Measurements from ENCODE around the gene BYSL. TPM values are rescaled to one million over a fixed set of nuclear protein-coding genes. Genes with fewer than 3 reads are reported as not detected.
A peak's percentile ranks its signal among the peaks of the same experiment; 100 is the strongest.
"Not testable (repeated sequence)": the region's sequence is repeated elsewhere in the genome, so short reads cannot be mapped to it uniquely, and the experiment has no call there.

BYSL gene
- total RNA-seq, 2 donors from 2014 or later = 3.1 to 13.5 TPM

GRCh38 chr6:41939848-41940758 lies 18.8 kb downstream of the BYSL start:
- H3K36me3 ChIP-seq (replicated peaks in 1 of 2; ENCODE audit: insufficient read depth in 1 of 2, low read depth in 2 of 2) = peaks cover 0 to under 1% of the 10 kb centered on the region in 2 donors
- H3K9me3 ChIP-seq = no peaks in the 10 kb centered on the region
- WGBS, 2 donors = 43 to 54% methylated on average over 20 to 27 of the region's 27 CpGs
- peak in 1 of 4 donors; percentile 16 for DNase-seq
- H3K4me1 ChIP-seq = peaks cover 43% of the 10 kb centered on the region
- H3K27ac ChIP-seq = peak overlapping the region in 2 of 4 donors; percentile 68 to 79
- intact Hi-C loops (cut with DNase I) = loop anchor here (5.0 to 10.0 kb wide), 2 partner anchors 95 to 102 kb away; no protein-coding TSS in a partner anchor
- peak overlapping the region in 1 of 2 donors; percentile 68 for H3K4me3 ChIP-seq
- H3K27me3 ChIP-seq = no peaks in the 10 kb centered on the region
- TF ChIP-seq CTCF (IDR thresholded peaks at IDR 0.05) (no peak), POLR2A (IDR thresholded peaks at IDR 0.05) (no peak)
- no peak for ATAC-seq

DNA sequence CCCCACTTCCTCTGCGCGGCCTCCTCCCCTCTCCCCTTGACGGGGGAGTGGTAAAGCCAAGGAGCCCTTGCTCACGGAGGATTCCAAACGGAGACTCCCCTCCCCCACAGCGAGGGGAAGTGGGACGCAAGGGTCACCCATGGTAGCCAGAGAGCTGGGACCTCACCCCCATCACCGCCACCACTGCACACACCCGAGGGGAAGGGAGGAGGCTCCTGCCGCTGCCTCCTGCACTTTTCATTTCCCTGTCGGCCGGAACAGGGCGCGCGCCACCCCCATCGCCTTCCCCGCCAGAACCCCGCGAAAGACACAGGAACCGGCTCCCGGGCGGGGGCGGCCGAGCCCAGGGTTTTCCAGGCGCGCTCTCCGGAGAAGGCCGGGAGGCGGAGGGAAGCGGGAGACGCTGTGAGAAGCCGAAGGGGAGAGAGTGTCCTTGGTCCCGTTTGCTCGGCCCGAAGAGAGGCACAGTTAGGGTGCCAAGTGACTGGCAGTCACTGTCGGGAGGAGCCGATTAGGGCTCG lies 19.5 kb downstream of the BYSL start:
- H3K27me3 ChIP-seq = no peaks in the 10 kb centered on the region
- peaks cover 41% of the 10 kb centered on the region for H3K4me1 ChIP-seq
- peak in 1 of 7 experiments; percentile 10 for TF ChIP-seq CTCF (IDR thresholded peaks at IDR 0.05)
- TF ChIP-seq POLR2A (IDR thresholded peaks at IDR 0.05) = no peak
- 1% methylated on average over 29 to 36 of the region's 38 CpGs for WGBS, 2 donors
- intact Hi-C loops (cut with DNase I) = no loop called here
- ATAC-seq = peak; percentile 12
- peak overlapping the region; percentile 45 to 79 (median 61) for H3K27ac ChIP-seq
- peak overlapping the region; percentile 11 to 68 for H3K4me3 ChIP-seq
- no peaks in the 10 kb centered on the region for H3K36me3 ChIP-seq (replicated peaks in 1 of 2; ENCODE audit: insufficient read depth in 1 of 2, low read depth in 2 of 2)
- DNase-seq = peak; percentile 26 to 36 (median 29)
- no peaks in the 10 kb centered on the region for H3K9me3 ChIP-seq

DNA sequence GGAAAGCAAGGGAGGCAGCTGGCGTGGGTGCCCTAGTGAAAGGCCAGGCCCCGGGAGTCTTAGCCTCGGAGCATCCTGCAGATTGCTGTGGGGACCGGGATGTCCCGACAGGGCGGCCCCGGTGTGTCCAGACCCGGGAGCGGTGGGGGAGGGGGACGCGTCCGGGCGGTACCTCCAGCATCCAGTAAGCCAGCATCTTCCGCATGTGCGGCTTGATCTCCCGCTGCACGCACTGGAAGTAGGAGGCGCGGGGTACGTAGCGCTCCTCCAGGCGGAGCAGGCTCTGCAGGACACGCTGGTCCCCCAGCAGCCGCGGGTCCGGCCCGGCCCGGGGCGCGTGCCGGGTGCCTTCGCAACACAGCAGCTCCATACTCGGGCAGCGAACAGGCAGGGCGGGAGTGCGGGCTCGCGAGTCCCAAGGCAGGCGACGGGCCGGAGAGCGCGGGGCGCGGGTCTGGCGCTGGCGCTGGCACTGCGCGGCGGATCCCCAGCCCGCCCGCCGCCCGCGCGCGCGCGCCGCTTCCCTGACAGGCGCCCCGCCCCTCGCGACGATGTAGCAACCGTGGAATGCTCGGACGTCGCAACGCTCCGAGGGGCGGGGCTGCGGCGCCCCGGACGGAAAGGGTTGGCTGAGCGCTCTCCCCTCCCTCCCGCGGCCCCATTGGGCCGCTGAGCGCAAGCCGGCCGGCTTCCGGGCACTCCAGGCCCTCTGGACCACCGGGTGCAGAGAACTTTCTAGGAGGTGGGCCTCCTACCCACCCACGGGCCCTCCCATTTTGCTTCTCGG lies 20.2 kb downstream of the BYSL start, which contains the start of gene CCND3:
CCND3 (minus strand) TSS at position 529 of the 787 bp plus-strand sequence; CDS start at position 370, 159 bp downstream.
- peak; percentile 87 to 95 (median 92) for DNase-seq
- TF ChIP-seq CTCF (IDR thresholded peaks at IDR 0.05) = no peak
- peak in 1 of 3 donors; percentile 51 for TF ChIP-seq POLR2A (IDR thresholded peaks at IDR 0.05)
- ATAC-seq = peak; percentile 95
- Histone ChIP-seq H3K27me3 (no peaks in the 10 kb centered on the region), H3K4me3 (peak within 1 kb of the TSS; percentile 11 to 68), H3K4me1 (peaks cover 34% of the 10 kb centered on the region), H3K27ac (peak within 1 kb of the TSS; percentile 45 to 79 (median 61)), H3K36me3 (replicated peaks in 1 of 2; ENCODE audit: insufficient read depth in 1 of 2, low read depth in 2 of 2) (no peaks in the 10 kb centered on the region), H3K9me3 (no peaks in the 10 kb centered on the region)
- WGBS, 2 donors = 0 to 1% methylated on average over 2 to 76 of the region's 87 CpGs
- intact Hi-C loops (cut with DNase I) = no loop called here

- Histone ChIP-seq H3K27me3 (no peaks in the 10 kb centered on the region), H3K27ac (peak overlapping the region; percentile 18 to 79 (median 43)), H3K9me3 (no peaks in the 10 kb centered on the region), H3K36me3 (replicated peaks in 1 of 2; ENCODE audit: insufficient read depth in 1 of 2, low read depth in 2 of 2) (no peaks in the 10 kb centered on the region), H3K4me1 (peaks cover 31% of the 10 kb centered on the region), H3K4me3 (peak overlapping the region in 1 of 2 donors; percentile 1)
- 32 to 40% methylated on average over 20 of the region's 20 CpGs for WGBS, 2 donors
- DNase-seq = no peak
- no peak for ATAC-seq
- no peak for TF ChIP-seq POLR2A (IDR thresholded peaks at IDR 0.05)
- TF ChIP-seq CTCF (IDR thresholded peaks at IDR 0.05) = no peak
- intact Hi-C loops (cut with DNase I) = no loop called here
Observed at GRCh38 chr6:41942067-41942851, 21.0 kb downstream of the BYSL start.

DNA sequence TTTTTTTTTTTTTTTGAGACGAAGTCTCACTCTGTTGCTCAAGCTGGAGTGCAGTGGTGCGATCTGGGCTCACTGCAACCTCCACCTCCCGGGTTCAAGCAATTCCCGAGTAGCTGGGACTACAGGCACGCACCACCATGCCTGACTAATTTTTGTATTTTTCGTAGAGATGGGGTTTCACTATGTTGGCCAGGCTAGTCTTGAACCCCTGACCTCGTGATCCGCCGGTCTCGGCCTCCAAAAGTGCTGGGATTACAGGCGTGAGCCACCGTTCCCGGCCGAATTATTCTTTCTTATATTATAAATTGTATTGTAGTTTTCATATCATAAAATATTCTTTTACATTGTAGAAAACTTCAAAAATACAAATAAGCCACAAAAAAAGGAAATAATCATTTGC lies 21.6 kb downstream of the BYSL start:
- H3K27me3 ChIP-seq; H3K4me3 ChIP-seq; ATAC-seq; H3K36me3 ChIP-seq (replicated peaks in 1 of 2; ENCODE audit: insufficient read depth in 1 of 2, low read depth in 2 of 2); DNase-seq; H3K27ac ChIP-seq; intact Hi-C loops (cut with DNase I); H3K9me3 ChIP-seq: not testable (repeated sequence)
- 89 to 91% methylated on average over 14 of the region's 14 CpGs for WGBS, 2 donors
- H3K4me1 ChIP-seq = peaks cover 31% of the 10 kb centered on the region
